A673 (cell line): ENCODE data around the gene CPEB2.

Experiments
- EZH2 ChIP-seq: fragments of 200-600 bp; sonication (generic); IDR thresholded peaks from 2 replicates; pipeline ENCODE4 v1.6.1; 2017; ENCODE audit warnings: borderline replicate concordance, low read depth, mild to moderate bottlenecking, mixed read lengths, antibody characterized with exemption, low read length; ENCODE audit not compliant: poor library complexity, severe bottlenecking
- TF ChIP-seq, protein P1 (sequence below): fragments of 300-800, 200-600 bp; sonication (generic); conservative IDR thresholded peaks from 2 replicates; pipeline ENCODE4 v1.5.1; 2017; ENCODE audit warnings: low read depth, mild to moderate bottlenecking, antibody characterized with exemption, low read length, moderate library complexity, mixed read lengths

DNA sequence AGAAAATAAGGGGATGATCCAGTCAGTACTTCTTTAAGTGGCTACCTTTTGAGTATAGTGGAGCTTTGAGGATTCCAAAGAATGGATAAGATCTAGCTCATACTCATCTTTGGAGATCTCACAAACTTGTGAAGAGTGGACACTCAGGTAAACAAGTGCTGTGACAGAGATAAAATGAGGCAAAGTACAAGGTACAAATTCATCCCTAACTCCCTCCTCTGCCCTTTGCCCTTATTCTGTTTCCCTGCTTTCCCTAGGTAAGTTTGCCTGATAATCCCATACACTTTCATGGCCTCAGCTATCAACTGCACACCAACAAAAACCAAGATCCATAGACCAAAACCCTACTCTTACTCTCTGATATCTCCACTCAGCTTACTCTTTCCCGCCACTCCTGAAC, 16.4 kb upstream of the CPEB2 start:
- TF ChIP-seq, protein P1, sequence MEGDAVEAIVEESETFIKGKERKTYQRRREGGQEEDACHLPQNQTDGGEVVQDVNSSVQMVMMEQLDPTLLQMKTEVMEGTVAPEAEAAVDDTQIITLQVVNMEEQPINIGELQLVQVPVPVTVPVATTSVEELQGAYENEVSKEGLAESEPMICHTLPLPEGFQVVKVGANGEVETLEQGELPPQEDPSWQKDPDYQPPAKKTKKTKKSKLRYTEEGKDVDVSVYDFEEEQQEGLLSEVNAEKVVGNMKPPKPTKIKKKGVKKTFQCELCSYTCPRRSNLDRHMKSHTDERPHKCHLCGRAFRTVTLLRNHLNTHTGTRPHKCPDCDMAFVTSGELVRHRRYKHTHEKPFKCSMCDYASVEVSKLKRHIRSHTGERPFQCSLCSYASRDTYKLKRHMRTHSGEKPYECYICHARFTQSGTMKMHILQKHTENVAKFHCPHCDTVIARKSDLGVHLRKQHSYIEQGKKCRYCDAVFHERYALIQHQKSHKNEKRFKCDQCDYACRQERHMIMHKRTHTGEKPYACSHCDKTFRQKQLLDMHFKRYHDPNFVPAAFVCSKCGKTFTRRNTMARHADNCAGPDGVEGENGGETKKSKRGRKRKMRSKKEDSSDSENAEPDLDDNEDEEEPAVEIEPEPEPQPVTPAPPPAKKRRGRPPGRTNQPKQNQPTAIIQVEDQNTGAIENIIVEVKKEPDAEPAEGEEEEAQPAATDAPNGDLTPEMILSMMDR, result no peak
- no peak for TF ChIP-seq EZH2
